Testis (tissue), 3 donors: Measurements from ENCODE around the gene C1D. TPM values are rescaled to one million over a fixed set of nuclear protein-coding genes. Genes with fewer than 3 reads are reported as not detected.

Experiments
- DNase-seq: peaks from one replicate; pipeline ENCODE4 v3.0.0-alpha.2; 2019
- H3K27ac ChIP-seq, 2 donors: fragments of 200-600 bp; sonication (generic); one replicate each; pipeline ENCODE4 v1.5.1; 2019
- H3K27me3 ChIP-seq: fragments of 200-600 bp; sonication (generic); one replicate; pipeline ENCODE4 v1.5.1; 2019
- H3K36me3 ChIP-seq: fragments of 200-600 bp; sonication (generic); one replicate; pipeline ENCODE4 v1.5.1; 2017; ENCODE audit warnings: low read depth; ENCODE audit errors: missing control alignments
- H3K4me1 ChIP-seq: fragments of 200-600 bp; sonication (generic); one replicate; pipeline ENCODE4 v1.5.1; 2019
- H3K4me3 ChIP-seq, 2 donors: fragments of 200-600 bp; sonication (generic); one replicate each; pipeline ENCODE4 v1.5.1; 2017 to 2019
- H3K9me3 ChIP-seq: fragments of 200-600 bp; sonication (generic); one replicate; pipeline ENCODE4 v1.5.1; 2017
- POLR2A ChIP-seq: fragments of 450-650 bp; IDR thresholded peaks from one replicate; pipeline ENCODE4 v1.6.1; 2017; ENCODE audit warnings: antibody characterized with exemption, mild to moderate bottlenecking, moderate library complexity
- WGBS, 2 donors: methylation state at CpG; one replicate each; pipeline ENCODE4 v1.1.5; 2018; 5-methylcytosine and 5-hydroxymethylcytosine counted together
- intact Hi-C: fragments of 100-400 bp; cut with DNase I; formaldehyde crosslinking; loops from one replicate; pipeline ENCODE4 v1.15.1; 2023; ENCODE audit warnings: low total_unique reads
- polyA plus RNA-seq: library from polyadenylated mRNA; stranded (reverse); fragments of 350-450 nt; fragmentation: Illumina TruSeq; extraction: RNeasy Lipid Tissue Mini Kit (QIAGEN cat#74804); gene quantifications from one replicate; pipeline ENCODE4 v1.2.3, GENCODE V29; 2014; ENCODE audit warnings: low read depth, low replicate concordance; ENCODE audit not compliant: insufficient read depth
- total RNA-seq, 2 donors: library from RNA; depleted of rRNA; stranded (reverse); fragments of >200 nt; gene quantifications; one replicate each; pipeline ENCODE4 v1.2.3, GENCODE V29; 2016
- TF ChIP-seq, protein P1 (sequence below), 3 experiments: fragments of 450-650 bp in 2 of 3; fragments of 200-600 bp in 1 of 3; sonication (generic) in 1 of 3; IDR thresholded peaks; one replicate each; pipeline ENCODE4 v1.5.1; 2016 to 2019; ENCODE audit warnings: antibody characterized with exemption in 3 of 3, mild to moderate bottlenecking in 2 of 3, moderate library complexity in 1 of 3

Gene C1D
- total and polyA plus RNA-seq, 3 donors from 2014 or later = 27.0 to 34.0 (median 31.7) TPM

DNA sequence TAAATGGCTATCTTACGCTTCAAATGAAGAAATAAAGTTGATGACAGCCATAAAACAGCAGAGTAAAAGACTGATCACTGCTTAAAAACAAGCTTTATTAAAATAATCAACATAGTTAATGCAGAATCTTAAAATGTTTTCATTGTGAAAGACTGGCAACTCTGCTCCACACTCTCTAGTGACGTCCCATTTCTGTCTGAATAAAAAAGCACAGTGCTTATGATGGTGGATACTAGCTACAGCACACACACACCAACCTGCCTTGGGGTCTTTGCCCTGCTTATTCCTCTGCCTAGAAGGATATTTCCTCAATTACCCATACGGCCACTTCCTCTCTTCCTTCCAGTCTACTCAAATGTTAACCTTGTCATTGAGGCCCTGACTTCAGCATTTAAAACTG is 19.1 kb downstream of the C1D start:
- intact Hi-C loops = no loop called here
- DNase-seq = no peak
- Histone ChIP-seq H3K27me3 (no peaks in the 10 kb centered on the region), H3K36me3 (no peaks in the 10 kb centered on the region), H3K27ac (no peak overlapping the region), H3K4me1 (no peaks in the 10 kb centered on the region), H3K4me3 (no peak overlapping the region), H3K9me3 (no peaks in the 10 kb centered on the region)
- WGBS, 2 donors = 88 to 93% methylated on average over 3 of the region's 3 CpGs
- no peak for TF ChIP-seq POLR2A
- TF ChIP-seq, protein P1, sequence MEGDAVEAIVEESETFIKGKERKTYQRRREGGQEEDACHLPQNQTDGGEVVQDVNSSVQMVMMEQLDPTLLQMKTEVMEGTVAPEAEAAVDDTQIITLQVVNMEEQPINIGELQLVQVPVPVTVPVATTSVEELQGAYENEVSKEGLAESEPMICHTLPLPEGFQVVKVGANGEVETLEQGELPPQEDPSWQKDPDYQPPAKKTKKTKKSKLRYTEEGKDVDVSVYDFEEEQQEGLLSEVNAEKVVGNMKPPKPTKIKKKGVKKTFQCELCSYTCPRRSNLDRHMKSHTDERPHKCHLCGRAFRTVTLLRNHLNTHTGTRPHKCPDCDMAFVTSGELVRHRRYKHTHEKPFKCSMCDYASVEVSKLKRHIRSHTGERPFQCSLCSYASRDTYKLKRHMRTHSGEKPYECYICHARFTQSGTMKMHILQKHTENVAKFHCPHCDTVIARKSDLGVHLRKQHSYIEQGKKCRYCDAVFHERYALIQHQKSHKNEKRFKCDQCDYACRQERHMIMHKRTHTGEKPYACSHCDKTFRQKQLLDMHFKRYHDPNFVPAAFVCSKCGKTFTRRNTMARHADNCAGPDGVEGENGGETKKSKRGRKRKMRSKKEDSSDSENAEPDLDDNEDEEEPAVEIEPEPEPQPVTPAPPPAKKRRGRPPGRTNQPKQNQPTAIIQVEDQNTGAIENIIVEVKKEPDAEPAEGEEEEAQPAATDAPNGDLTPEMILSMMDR (IDR thresholded peaks at IDR 0.05) = no peak

DNA sequence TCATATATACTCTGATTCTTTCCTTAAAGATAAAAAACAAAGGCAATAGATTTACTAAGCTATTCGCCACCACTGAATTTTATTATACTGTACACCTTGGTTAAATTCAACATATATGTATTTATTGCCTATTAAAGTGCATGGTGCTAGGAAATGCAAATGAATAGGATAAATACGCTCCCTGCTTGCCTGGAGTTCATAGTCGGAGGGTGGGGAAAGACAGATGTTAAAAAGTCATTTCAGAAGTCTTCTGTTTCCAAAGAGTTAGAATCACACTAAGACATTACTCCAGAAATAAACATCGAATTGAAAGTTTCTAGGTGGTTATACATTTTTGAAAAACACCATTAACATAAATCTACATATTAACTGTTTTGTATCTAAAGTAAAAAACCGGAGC is 19.8 kb downstream of the C1D start:
- no peaks in the 10 kb centered on the region for H3K36me3 ChIP-seq
- H3K9me3 ChIP-seq = no peaks in the 10 kb centered on the region
- H3K4me3 ChIP-seq = no peak overlapping the region
- H3K27ac ChIP-seq = no peak overlapping the region
- H3K27me3 ChIP-seq = no peaks in the 10 kb centered on the region
- intact Hi-C loops = no loop called here
- TF ChIP-seq POLR2A = no peak
- TF ChIP-seq, protein P1 (IDR thresholded peaks at IDR 0.05) = no peak
- no peak for DNase-seq
- 91 to 95% methylated on average over 5 of the region's 5 CpGs for WGBS, 2 donors
- H3K4me1 ChIP-seq = no peaks in the 10 kb centered on the region

DNA sequence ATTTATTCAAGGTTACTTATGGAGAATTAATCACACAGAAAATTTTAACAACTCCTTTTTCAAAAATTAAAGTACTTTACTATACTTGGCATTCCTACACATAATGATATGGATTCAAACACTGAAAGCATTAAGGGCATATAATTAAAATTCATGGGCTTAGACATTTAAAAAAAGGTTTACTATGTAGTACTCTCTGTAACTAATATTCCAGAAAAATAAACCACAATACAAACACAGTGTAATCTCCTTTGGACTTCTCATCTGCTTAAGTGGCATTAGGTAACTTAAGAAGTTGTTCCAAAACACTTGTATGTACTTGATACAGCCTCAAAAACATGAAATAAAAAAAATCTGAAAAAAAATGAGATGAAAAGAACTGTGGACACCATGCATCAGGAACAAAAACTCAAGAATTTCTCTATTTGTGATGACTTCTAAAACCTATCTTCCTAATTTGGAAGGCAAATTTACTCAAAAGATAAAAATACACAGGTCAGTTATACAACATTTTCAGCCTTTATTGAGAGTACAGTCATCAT is 21.0 kb downstream of the C1D start:
- Histone ChIP-seq H3K27ac (no peak overlapping the region), H3K4me3 (no peak overlapping the region), H3K36me3 (no peaks in the 10 kb centered on the region), H3K9me3 (no peaks in the 10 kb centered on the region), H3K4me1 (no peaks in the 10 kb centered on the region), H3K27me3 (no peaks in the 10 kb centered on the region)
- TF ChIP-seq, protein P1 (IDR thresholded peaks at IDR 0.05) = no peak
- TF ChIP-seq POLR2A = no peak
- intact Hi-C loops = no loop called here
- DNase-seq = no peak

DNA sequence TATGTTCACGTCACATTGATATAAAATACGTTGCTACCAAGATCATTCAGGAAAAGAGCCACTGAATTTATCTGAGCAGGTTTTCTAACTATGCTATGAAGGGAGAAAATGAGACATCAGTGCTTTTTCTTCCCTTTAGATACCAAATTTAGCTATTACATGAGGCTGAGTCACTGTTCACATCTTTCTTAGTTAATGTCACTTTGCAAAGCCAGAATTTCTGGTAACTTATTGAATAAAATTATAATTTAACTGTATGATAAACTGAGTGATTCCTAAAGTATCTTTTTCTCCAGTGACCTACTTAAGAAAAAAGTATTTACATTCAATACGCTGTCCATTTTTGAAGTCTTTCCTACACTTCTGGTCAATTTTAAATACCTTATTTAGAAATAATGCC is 22.7 kb downstream of the C1D start:
- no peaks in the 10 kb centered on the region for H3K36me3 ChIP-seq
- WGBS, 2 donors = 88 to 92% methylated on average over 3 of the region's 3 CpGs
- H3K27ac ChIP-seq = no peak overlapping the region
- no peaks in the 10 kb centered on the region for H3K9me3 ChIP-seq
- H3K4me1 ChIP-seq = no peaks in the 10 kb centered on the region
- no peak overlapping the region for H3K4me3 ChIP-seq
- TF ChIP-seq POLR2A = no peak
- TF ChIP-seq, protein P1 (IDR thresholded peaks at IDR 0.05) = no peak
- DNase-seq = no peak
- H3K27me3 ChIP-seq = no peaks in the 10 kb centered on the region
- intact Hi-C loops = no loop called here

DNA sequence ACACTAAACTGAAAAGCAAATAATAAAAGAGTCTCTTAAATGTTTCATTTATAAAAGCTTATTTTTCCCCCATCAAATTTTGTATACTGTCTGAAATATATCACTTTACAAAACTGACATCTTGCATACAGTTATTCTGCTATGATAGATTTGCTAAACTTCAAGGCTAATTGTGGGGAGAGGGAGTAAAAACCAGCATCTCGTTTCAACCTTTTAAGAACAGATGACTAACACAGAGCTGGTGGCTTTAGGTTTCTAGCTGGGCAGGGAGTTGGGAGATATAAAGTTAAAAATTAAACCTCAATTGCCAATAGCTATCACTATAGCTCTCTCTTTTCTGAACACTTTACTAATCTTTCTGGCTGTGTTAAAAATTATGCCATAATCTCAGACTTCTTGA is 23.5 kb downstream of the C1D start:
- intact Hi-C loops = no loop called here
- Histone ChIP-seq H3K27ac (no peak overlapping the region), H3K4me3 (no peak overlapping the region), H3K4me1 (no peaks in the 10 kb centered on the region), H3K9me3 (no peaks in the 10 kb centered on the region), H3K27me3 (no peaks in the 10 kb centered on the region), H3K36me3 (no peaks in the 10 kb centered on the region)
- DNase-seq = no peak
- no peak for TF ChIP-seq POLR2A
- TF ChIP-seq, protein P1 (IDR thresholded peaks at IDR 0.05) = no peak
- WGBS, 2 donors = 28 to 33% methylated on average over 1 of the region's 1 CpG
